Activated naive CD8-positive, alpha-beta T cell (primary cell): ENCODE results near the gene ARHGAP4.
A peak's percentile ranks its signal among the peaks of the same experiment; 100 is the strongest.

Source experiments
- H3K27ac Mint-ChIP-seq: one replicate; pipeline ENCODE4 v1.8.0; 2021; ENCODE audit warnings: mixed read lengths
- H3K27me3 Mint-ChIP-seq: one replicate; pipeline ENCODE4 v1.8.0; 2021; ENCODE audit warnings: mixed read lengths
- H3K36me3 Mint-ChIP-seq: one replicate; pipeline ENCODE4 v1.8.0; 2021; ENCODE audit warnings: mixed read lengths
- H3K4me1 Mint-ChIP-seq: one replicate; pipeline ENCODE4 v1.8.0; 2021; ENCODE audit warnings: low read depth, mixed read lengths
- H3K4me3 Mint-ChIP-seq: one replicate; pipeline ENCODE4 v1.8.0; 2021; ENCODE audit warnings: mild to moderate bottlenecking, mixed read lengths
- H3K9me3 Mint-ChIP-seq: one replicate; pipeline ENCODE4 v1.8.0; 2021; ENCODE audit warnings: low read depth, mixed read lengths

ARHGAP4 gene

GRCh38 chrX:153880440-153880815 is 45.6 kb downstream of the ARHGAP4 start:
- Mint-ChIP-seq H3K9me3 (no peaks in the 10 kb centered on the region), H3K36me3 (no peaks in the 10 kb centered on the region), H3K4me1 (peaks cover 12% of the 10 kb centered on the region), H3K4me3 (no peak overlapping the region), H3K27ac (no peak overlapping the region), H3K27me3 (peaks cover 9% of the 10 kb centered on the region)

DNA sequence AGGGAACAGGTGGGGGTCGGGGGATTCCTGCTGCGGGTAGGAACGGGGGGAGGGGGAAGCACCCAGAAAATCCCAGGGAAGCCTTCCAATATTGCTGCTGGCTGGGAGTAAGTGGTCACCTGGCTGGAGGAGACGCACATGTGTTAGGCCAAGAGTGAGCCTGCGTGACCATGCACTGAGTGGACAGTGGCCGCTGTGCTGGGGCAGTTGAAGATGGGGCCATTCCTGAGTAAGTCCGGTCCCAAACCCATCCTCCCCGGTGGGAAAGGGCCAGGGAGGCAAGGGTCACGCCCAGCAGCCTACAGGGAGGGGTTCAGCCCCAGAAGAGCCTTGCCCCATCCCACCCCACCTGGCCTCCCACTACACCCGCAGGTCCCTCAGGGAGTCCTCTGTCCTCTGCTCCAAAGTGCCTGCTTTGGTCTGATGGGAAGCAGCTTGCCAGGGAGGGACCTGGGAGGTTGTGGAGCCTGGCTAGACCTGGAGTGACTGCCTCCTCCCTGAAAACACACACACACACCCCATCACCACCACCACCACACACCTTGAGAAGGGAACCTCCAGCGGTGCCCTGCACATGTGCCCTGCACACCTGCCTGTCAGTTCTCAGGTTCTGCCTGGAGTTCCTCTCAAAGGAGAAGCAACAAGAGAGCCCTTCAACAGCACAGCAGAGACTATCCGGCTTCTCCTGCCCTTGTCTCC is 46.2 kb downstream of the ARHGAP4 start:
- peaks cover 9% of the 10 kb centered on the region for H3K27me3 Mint-ChIP-seq
- no peak overlapping the region for H3K4me3 Mint-ChIP-seq
- H3K36me3 Mint-ChIP-seq: no peaks in the 10 kb centered on the region
- H3K9me3 Mint-ChIP-seq: no peaks in the 10 kb centered on the region
- peaks cover 12% of the 10 kb centered on the region for H3K4me1 Mint-ChIP-seq
- no peak overlapping the region for H3K27ac Mint-ChIP-seq

DNA sequence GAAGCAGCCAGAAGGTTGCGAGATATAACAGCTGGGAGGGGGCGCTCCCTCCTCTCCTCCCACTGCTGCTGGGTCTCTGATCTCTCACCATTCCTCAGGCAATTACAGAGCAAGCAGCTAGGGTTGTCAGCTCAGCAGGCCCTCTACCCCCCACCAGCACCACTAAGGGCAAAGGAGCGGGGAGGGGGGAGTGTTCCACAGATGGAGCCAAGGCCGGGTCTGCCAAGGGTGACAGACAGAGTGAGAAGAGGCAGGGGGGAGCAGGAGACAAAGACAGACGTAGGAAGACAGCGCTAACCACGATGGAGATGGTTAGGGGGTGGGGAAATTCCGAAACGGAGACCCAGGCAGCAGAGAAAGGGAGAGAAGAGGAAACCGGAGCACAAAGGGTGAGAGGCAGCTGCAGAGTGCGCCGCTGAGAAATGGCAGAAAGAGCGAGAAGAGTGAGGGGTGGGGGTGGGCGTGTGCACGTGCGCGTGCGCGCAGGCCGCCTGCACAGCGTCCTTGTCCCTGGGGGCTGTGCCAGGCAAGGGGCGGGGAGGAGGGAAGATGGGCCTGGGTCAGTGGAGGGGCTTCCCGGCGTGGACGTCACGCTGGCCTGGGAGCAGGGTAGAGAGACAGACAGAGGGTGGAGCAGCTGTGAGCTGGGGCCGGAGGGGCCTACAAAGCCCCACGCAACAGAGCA is 47.0 kb downstream of the ARHGAP4 start:
- Mint-ChIP-seq H3K27ac (no peak overlapping the region), H3K4me3 (peak overlapping the region; percentile 64), H3K4me1 (peaks cover 12% of the 10 kb centered on the region), H3K36me3 (no peaks in the 10 kb centered on the region), H3K27me3 (peaks cover 9% of the 10 kb centered on the region), H3K9me3 (no peaks in the 10 kb centered on the region)

DNA sequence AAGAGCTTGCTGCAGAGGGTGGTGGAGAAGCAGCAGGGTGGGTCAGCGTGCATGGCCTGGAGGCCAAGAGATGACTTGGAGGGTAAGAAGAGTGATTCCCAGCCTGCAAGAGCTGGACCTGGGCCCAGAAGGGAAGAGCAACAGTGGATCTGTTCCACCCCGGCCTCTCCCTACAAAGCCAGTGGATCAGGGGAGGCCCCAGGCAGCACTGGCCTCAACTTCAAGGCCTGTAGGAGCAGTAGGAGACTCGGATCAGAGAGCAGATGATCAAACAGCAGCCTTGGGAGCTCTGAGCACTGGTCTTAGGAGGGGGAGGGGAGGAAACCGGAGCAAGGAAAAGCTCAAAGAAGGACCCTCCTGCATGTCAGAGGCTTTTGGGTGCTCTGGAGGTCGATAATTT is 47.7 kb downstream of the ARHGAP4 start:
- Mint-ChIP-seq H3K27me3 (peaks cover 9% of the 10 kb centered on the region), H3K36me3 (no peaks in the 10 kb centered on the region), H3K4me1 (peaks cover 12% of the 10 kb centered on the region), H3K27ac (no peak overlapping the region), H3K4me3 (no peak overlapping the region), H3K9me3 (no peaks in the 10 kb centered on the region)

GRCh38 chrX:153877571-153878261 is 48.3 kb downstream of the ARHGAP4 start:
- H3K36me3 Mint-ChIP-seq: no peaks in the 10 kb centered on the region
- no peak overlapping the region for H3K27ac Mint-ChIP-seq
- no peaks in the 10 kb centered on the region for H3K9me3 Mint-ChIP-seq
- H3K27me3 Mint-ChIP-seq: peaks cover 9% of the 10 kb centered on the region
- peaks cover 12% of the 10 kb centered on the region for H3K4me1 Mint-ChIP-seq
- H3K4me3 Mint-ChIP-seq: no peak overlapping the region

DNA sequence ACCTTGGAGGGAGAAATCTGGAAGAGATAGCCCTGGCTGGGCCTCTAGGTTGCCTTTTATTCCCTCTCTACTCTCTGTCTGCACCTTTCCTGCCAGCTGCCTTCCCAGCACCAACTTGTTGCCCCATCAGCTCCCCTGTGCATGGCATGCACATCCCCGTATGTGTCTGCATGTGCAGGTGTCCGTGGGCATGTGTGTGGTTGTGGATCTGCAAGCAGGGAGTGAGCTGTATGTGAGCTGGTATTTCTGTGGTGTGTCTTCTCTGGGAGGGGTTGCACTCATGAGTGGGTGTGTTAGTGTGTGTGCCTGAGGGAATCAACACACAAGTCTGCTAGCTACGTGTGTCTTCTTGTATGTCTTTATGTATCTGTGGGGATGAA is 50.0 kb downstream of the ARHGAP4 start:
- H3K4me3 Mint-ChIP-seq: no peak overlapping the region
- no peak overlapping the region for H3K27ac Mint-ChIP-seq
- H3K9me3 Mint-ChIP-seq: no peaks in the 10 kb centered on the region
- peaks cover 12% of the 10 kb centered on the region for H3K4me1 Mint-ChIP-seq
- peaks cover 8% of the 10 kb centered on the region for H3K27me3 Mint-ChIP-seq
- H3K36me3 Mint-ChIP-seq: no peaks in the 10 kb centered on the region

GRCh38 chrX:153875391-153876111 is 50.5 kb downstream of the ARHGAP4 start:
- no peak overlapping the region for H3K4me3 Mint-ChIP-seq
- peaks cover 12% of the 10 kb centered on the region for H3K4me1 Mint-ChIP-seq
- H3K36me3 Mint-ChIP-seq: no peaks in the 10 kb centered on the region
- H3K27ac Mint-ChIP-seq: no peak overlapping the region
- peaks cover 8% of the 10 kb centered on the region for H3K27me3 Mint-ChIP-seq
- no peaks in the 10 kb centered on the region for H3K9me3 Mint-ChIP-seq

DNA sequence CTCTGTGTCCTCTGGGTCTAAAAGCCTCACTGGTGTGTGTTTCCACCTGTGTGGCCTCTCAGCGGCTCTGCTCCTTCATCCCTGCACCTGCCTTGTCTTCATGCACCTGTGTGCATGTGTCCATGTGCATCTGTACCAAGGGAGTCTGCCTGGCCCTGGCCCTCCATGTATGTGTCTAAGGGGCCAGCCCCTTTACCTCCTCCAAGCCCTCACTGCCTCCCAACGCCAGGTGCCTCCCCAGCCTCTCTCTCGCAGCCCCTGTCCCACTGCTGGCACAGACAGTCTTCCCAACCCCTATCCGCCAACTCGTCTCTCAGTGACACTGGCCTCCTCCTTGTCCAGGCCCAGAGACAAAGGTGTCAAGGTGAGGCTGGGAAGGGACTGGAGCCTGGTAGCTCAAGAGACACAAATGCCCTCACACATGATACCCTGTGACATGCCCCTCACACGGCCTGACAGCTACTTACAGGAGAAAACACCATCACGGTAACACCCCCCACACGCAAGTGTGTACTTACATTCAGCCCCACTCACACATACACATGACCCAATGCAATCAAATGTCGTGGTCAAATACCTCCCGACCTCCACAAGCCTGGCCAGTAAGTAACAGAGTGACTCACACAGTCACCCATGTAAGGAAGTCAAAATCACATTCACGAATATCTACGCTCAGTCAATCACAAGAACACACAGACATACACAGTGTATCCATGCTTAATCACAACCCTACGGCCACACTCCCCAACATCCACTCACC is 51.5 kb downstream of the ARHGAP4 start:
- Mint-ChIP-seq H3K9me3 (no peaks in the 10 kb centered on the region), H3K4me3 (no peak overlapping the region), H3K4me1 (peaks cover 12% of the 10 kb centered on the region), H3K36me3 (no peaks in the 10 kb centered on the region), H3K27ac (no peak overlapping the region), H3K27me3 (peaks cover 8% of the 10 kb centered on the region)

DNA sequence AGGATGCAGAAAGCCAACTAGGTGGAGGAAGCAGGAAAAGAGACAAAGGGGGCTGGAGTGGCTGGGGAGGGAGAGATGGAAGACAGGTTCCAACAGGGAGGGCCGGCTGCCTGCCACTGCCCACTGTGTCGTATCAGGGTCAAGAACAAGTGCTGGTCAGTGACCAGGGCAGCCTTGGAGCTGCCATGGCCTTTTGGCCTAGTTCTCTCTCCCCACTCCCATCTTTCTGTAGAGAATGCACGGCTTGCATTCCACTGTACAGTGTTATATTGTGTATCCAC is 52.0 kb downstream of the ARHGAP4 start:
- H3K27me3 Mint-ChIP-seq: peaks cover 6% of the 10 kb centered on the region
- H3K4me1 Mint-ChIP-seq: peaks cover 7% of the 10 kb centered on the region
- H3K9me3 Mint-ChIP-seq: no peaks in the 10 kb centered on the region
- no peaks in the 10 kb centered on the region for H3K36me3 Mint-ChIP-seq
- no peak overlapping the region for H3K4me3 Mint-ChIP-seq
- no peak overlapping the region for H3K27ac Mint-ChIP-seq

GRCh38 chrX:153873282-153874084 is 52.6 kb downstream of the ARHGAP4 start:
- H3K27me3 Mint-ChIP-seq: peaks cover 6% of the 10 kb centered on the region
- no peak overlapping the region for H3K27ac Mint-ChIP-seq
- H3K9me3 Mint-ChIP-seq: no peaks in the 10 kb centered on the region
- no peaks in the 10 kb centered on the region for H3K36me3 Mint-ChIP-seq
- peaks cover 4% of the 10 kb centered on the region for H3K4me1 Mint-ChIP-seq
- H3K4me3 Mint-ChIP-seq: no peak overlapping the region

DNA sequence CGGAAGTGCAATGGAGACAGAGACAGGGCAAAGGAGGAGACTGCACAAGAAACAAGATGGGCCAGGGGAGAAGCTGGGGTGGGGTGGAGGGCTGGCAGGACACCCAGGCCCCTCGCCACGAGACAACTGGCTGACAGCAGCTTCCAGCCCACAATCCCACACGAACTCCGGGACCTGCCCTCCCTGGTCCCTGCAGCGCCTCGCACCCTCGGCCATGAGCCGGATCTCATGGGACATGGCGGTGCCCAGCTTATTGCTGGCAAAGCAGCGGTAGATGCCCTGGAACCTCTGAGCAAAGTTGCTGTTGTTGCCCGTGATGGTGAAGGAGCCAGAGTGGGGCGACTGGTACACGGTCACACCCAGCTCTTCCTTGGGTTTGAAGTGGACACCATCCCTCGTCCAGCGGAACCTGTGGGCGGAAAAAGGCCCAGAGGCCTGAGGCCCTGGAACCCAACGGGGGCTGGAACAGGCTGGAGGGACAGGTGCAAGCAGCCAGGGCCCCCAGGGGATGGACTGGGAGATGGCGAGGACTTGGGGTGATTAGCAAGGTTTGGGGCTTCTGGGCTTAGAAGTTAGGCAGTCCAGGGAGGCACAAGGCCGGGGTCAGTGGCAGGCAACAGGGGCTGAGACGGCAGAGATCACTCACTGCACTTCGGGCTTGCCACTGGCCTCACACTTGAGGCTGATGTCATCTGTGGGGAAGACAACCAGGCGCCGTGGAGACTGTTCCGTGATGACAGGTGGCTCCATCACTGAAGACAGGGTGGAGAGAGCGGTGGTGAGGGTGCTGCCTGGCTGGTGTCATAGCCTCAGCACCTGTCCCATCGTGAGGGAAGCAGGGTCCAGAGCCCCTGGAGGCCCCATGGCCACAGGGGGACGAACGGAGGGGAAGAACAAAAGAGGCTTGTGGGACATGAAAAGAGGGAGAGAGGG is 53.9 kb downstream of the ARHGAP4 start:
- H3K27me3 Mint-ChIP-seq: peaks cover 4% of the 10 kb centered on the region
- H3K9me3 Mint-ChIP-seq: no peaks in the 10 kb centered on the region
- H3K4me1 Mint-ChIP-seq: peaks cover 3% of the 10 kb centered on the region
- no peak overlapping the region for H3K27ac Mint-ChIP-seq
- no peaks in the 10 kb centered on the region for H3K36me3 Mint-ChIP-seq
- no peak overlapping the region for H3K4me3 Mint-ChIP-seq

DNA sequence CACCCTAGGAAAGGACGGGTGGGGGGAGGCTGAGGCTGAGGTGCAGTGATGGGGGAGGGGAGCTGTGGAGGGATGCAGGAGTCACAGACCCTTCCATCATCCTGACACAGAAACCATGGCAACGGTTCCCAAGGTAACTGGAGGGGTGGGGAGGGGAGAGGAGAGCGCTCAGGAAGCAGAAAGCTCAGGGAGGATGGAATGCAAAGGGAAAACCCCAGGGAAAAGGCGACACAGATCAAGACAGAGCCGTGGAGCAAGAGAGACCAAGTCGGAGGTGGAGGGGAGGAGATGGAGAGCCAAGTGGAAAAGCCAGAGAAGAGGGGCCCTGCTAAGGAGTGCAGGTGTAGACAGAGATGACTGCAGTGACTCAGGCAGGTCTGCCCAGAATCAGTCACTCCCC is 54.6 kb downstream of the ARHGAP4 start:
- H3K4me3 Mint-ChIP-seq: no peak overlapping the region
- H3K27ac Mint-ChIP-seq: no peak overlapping the region
- H3K9me3 Mint-ChIP-seq: no peaks in the 10 kb centered on the region
- peaks cover 4% of the 10 kb centered on the region for H3K27me3 Mint-ChIP-seq
- no peaks in the 10 kb centered on the region for H3K36me3 Mint-ChIP-seq
- peaks cover 2% of the 10 kb centered on the region for H3K4me1 Mint-ChIP-seq

GRCh38 chrX:153870791-153871360 is 55.2 kb downstream of the ARHGAP4 start:
- Mint-ChIP-seq H3K36me3 (no peaks in the 10 kb centered on the region), H3K27ac (no peak overlapping the region), H3K4me1 (no peaks in the 10 kb centered on the region), H3K4me3 (no peak overlapping the region), H3K27me3 (no peaks in the 10 kb centered on the region), H3K9me3 (no peaks in the 10 kb centered on the region)
